ENCODE data around the gene RPL35A.

DNA sequence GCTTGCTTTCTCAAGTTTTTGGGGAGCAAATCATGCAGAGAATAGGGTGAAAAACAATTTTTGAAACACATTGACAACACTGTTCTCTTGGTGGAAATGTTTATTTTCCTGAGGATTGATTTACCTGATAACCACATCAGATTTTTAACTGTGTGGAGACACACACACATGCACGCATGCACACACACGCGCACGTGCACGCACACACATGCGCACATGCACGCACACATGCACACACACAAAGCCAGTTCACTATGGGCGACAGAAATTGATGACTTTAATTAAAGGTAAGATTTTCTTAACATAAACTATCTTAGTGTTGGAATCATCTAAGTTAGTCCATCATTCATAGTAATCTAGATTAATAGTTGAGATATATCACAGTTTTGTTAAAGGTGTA is 25.3 kb downstream of the RPL35A start:
- no peak for TF ChIP-seq POLR2A (IDR thresholded peaks at IDR 0.05)
- TF ChIP-seq, protein P1, sequence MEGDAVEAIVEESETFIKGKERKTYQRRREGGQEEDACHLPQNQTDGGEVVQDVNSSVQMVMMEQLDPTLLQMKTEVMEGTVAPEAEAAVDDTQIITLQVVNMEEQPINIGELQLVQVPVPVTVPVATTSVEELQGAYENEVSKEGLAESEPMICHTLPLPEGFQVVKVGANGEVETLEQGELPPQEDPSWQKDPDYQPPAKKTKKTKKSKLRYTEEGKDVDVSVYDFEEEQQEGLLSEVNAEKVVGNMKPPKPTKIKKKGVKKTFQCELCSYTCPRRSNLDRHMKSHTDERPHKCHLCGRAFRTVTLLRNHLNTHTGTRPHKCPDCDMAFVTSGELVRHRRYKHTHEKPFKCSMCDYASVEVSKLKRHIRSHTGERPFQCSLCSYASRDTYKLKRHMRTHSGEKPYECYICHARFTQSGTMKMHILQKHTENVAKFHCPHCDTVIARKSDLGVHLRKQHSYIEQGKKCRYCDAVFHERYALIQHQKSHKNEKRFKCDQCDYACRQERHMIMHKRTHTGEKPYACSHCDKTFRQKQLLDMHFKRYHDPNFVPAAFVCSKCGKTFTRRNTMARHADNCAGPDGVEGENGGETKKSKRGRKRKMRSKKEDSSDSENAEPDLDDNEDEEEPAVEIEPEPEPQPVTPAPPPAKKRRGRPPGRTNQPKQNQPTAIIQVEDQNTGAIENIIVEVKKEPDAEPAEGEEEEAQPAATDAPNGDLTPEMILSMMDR (IDR thresholded peaks at IDR 0.05 in 4 of 5, conservative IDR thresholded peaks at IDR 0.05 in 1 of 5) = no peak

Measured in gastrocnemius medialis (tissue), 4 donors.